Osteoblast (primary cell): Measurements from ENCODE around the gene PDLIM5. TPM values are rescaled to one million over a fixed set of nuclear protein-coding genes. Genes with fewer than 3 reads are reported as not detected.
A peak's percentile ranks its signal among the peaks of the same experiment; 100 is the strongest.

Experiments
- DNase-seq: peaks from one replicate; pipeline ENCODE4 v3.0.0; 2011; ENCODE audit warnings: low spot score, mixed read lengths; ENCODE audit not compliant: insufficient read length; ENCODE audit errors: missing footprints
- H2AFZ ChIP-seq: 2 replicates; pipeline ENCODE4 v1.6.0; 2011; ENCODE audit warnings: mild to moderate bottlenecking, low read length
- H3K27ac ChIP-seq: 2 replicates; pipeline ENCODE4 v1.5.1; 2011; ENCODE audit warnings: mild to moderate bottlenecking, low read depth, low read length, moderate library complexity
- H3K27me3 ChIP-seq: 2 replicates; pipeline ENCODE4 v1.6.0; 2012; ENCODE audit warnings: mild to moderate bottlenecking, control low read depth, inconsistent platforms, low read length, moderate library complexity; ENCODE audit not compliant: insufficient read depth
- H3K36me3 ChIP-seq: 2 replicates; pipeline ENCODE4 v1.5.1; 2011; ENCODE audit warnings: mild to moderate bottlenecking, low read length, control low read depth, moderate library complexity; ENCODE audit not compliant: insufficient read depth
- H3K4me1 ChIP-seq: 2 replicates; pipeline ENCODE4 v1.5.1; 2011; ENCODE audit warnings: mild to moderate bottlenecking, low read length, control low read depth, moderate library complexity; ENCODE audit not compliant: insufficient read depth
- H3K4me2 ChIP-seq: 2 replicates; pipeline ENCODE4 v1.6.0; 2011; ENCODE audit warnings: mild to moderate bottlenecking, low read length; ENCODE audit not compliant: insufficient read depth
- H3K4me3 ChIP-seq: fragments of 200-600 bp; sonication (generic); 3 replicates; pipeline ENCODE4 v1.5.1; 2012; ENCODE audit warnings: mild to moderate bottlenecking, low read length, inconsistent platforms; ENCODE audit not compliant: insufficient read depth
- H3K79me2 ChIP-seq: 2 replicates; pipeline ENCODE4 v1.6.0; 2012; ENCODE audit warnings: mild to moderate bottlenecking, low read length, control low read depth, inconsistent platforms; ENCODE audit not compliant: insufficient read depth
- H3K9me3 ChIP-seq: 2 replicates; pipeline ENCODE4 v1.5.1; 2011; ENCODE audit warnings: low read depth, low read length, control low read depth
- H4K20me1 ChIP-seq: 2 replicates; pipeline ENCODE4 v1.6.0; 2012; ENCODE audit warnings: mild to moderate bottlenecking, low read length, control low read depth; ENCODE audit not compliant: insufficient read depth
- CTCF ChIP-seq: IDR thresholded peaks from 2 replicates; pipeline ENCODE4 v1.5.1; 2011; ENCODE audit warnings: mild to moderate bottlenecking, low read depth, low read length, moderate library complexity; ENCODE audit errors: extremely low read depth
- total RNA-seq: library from RNA; depleted of rRNA; stranded (reverse); fragments of >200 nt; gene quantifications from 2 replicates; pipeline ENCODE4 v1.2.3, GENCODE V29; 2012

Gene PDLIM5
- total RNA-seq, 1 donor, result 312 TPM

- Histone ChIP-seq H3K36me3 (peaks cover 51% of the 10 kb centered on the region), H3K9me3 (no peaks in the 10 kb centered on the region), H3K4me3 (no peak overlapping the region), H3K79me2 (peaks cover 17% of the 10 kb centered on the region), H3K4me2 (no peak overlapping the region), H4K20me1 (no peaks in the 10 kb centered on the region), H3K27ac (peak overlapping the region; percentile 24), H3K27me3 (no peaks in the 10 kb centered on the region), H2AFZ (no peak overlapping the region), H3K4me1 (peaks cover 17% of the 10 kb centered on the region)
- no peak for TF ChIP-seq CTCF
- no peak for DNase-seq
Measured at GRCh38 chr4:94650134-94650495, 198.4 kb downstream of the PDLIM5 start.

GRCh38 chr4:94650690-94651089 is 198.9 kb downstream of the PDLIM5 start:
- no peak for TF ChIP-seq CTCF
- H4K20me1 ChIP-seq, result no peaks in the 10 kb centered on the region
- peaks cover 17% of the 10 kb centered on the region for H3K79me2 ChIP-seq
- peaks cover 50% of the 10 kb centered on the region for H3K36me3 ChIP-seq
- no peak overlapping the region for H2AFZ ChIP-seq
- H3K4me3 ChIP-seq, result no peak overlapping the region
- H3K27me3 ChIP-seq, result no peaks in the 10 kb centered on the region
- H3K9me3 ChIP-seq, result no peaks in the 10 kb centered on the region
- H3K4me1 ChIP-seq, result peaks cover 17% of the 10 kb centered on the region
- DNase-seq, result no peak
- H3K4me2 ChIP-seq, result no peak overlapping the region
- no peak overlapping the region for H3K27ac ChIP-seq

- Histone ChIP-seq H3K79me2 (peaks cover 15% of the 10 kb centered on the region), H3K4me2 (no peak overlapping the region), H3K27me3 (no peaks in the 10 kb centered on the region), H3K36me3 (peaks cover 54% of the 10 kb centered on the region), H3K4me3 (no peak overlapping the region), H3K4me1 (peaks cover 17% of the 10 kb centered on the region), H3K27ac (peak overlapping the region; percentile 31), H4K20me1 (no peaks in the 10 kb centered on the region), H3K9me3 (no peaks in the 10 kb centered on the region), H2AFZ (no peak overlapping the region)
- DNase-seq, result no peak
- no peak for TF ChIP-seq CTCF
Measured at GRCh38 chr4:94653095-94653649, 201.4 kb downstream of the PDLIM5 start.

- peaks cover 51% of the 10 kb centered on the region for H3K36me3 ChIP-seq
- no peaks in the 10 kb centered on the region for H3K27me3 ChIP-seq
- H2AFZ ChIP-seq, result no peak overlapping the region
- peaks cover 11% of the 10 kb centered on the region for H3K79me2 ChIP-seq
- H3K4me2 ChIP-seq, result no peak overlapping the region
- H4K20me1 ChIP-seq, result no peaks in the 10 kb centered on the region
- H3K9me3 ChIP-seq, result no peaks in the 10 kb centered on the region
- no peak for DNase-seq
- no peak overlapping the region for H3K4me3 ChIP-seq
- peak overlapping the region; percentile 40 for H3K27ac ChIP-seq
- no peak for TF ChIP-seq CTCF
- H3K4me1 ChIP-seq, result peaks cover 17% of the 10 kb centered on the region
Measured at GRCh38 chr4:94653984-94654609, 202.4 kb downstream of the PDLIM5 start.
